ENCODE measurements around the gene MCRIP2.

- TF ChIP-seq CTCF (IDR thresholded peaks at IDR 0.05) (no peak), POLR2A (IDR thresholded peaks at IDR 0.05) (no peak), EP300 (IDR thresholded peaks at IDR 0.05) (no peak)
Measured at GRCh38 chr16:600781-601180, 40.8 kb upstream of the MCRIP2 start.

Measured in tibial nerve (tissue), 4 donors.